GM19023 (cell line): ENCODE results near the gene SP3.

ENCODE experiments used
- ATAC-seq: cut with Tn5 transposase; IDR thresholded peaks from one replicate; pipeline ENCODE4 v1.9.1; 2021; ENCODE audit warnings: mild to moderate bottlenecking, moderate library complexity; ENCODE audit not compliant: unreplicated experiment

Gene SP3

DNA sequence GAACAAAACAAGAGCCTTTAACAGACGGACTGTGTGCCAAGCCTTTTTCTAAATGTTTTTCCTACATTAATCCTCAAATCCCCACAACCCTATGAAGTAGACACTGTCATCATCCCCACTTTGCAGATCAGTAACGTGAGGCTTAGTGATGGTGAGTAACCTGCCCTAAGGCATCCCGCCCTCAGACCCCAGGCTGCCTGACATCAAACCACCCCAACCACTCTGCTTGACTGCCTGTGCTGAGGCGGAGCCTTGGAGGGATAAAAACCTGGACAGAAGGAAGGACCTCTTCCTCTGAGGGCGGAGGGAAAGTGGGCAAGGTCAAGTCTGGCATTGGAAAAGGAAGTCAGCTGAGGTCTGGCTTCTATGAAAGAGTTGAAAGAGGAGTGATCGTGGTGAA lies 104.6 kb downstream of the SP3 start:
- ATAC-seq = no peak

DNA sequence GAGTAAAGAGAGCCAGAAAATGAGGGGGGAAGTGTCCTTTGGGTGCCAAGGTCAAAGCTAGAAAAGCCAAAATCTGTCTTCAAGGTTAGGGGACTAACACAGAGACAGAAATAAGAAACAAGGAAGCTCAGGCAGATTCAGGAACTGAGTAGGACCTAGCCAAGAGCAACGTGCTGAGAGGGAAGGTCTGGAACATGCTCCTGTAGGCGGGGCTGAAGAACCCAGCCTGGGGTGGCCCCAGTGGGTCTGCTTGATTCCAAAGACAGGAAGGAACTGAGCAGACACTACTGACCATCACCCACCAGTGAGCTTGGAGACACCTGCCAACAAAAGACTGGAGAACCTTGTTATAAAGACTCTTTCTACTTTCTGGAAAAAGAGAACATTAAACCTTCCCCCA lies 105.1 kb downstream of the SP3 start:
- ATAC-seq = no peak

DNA sequence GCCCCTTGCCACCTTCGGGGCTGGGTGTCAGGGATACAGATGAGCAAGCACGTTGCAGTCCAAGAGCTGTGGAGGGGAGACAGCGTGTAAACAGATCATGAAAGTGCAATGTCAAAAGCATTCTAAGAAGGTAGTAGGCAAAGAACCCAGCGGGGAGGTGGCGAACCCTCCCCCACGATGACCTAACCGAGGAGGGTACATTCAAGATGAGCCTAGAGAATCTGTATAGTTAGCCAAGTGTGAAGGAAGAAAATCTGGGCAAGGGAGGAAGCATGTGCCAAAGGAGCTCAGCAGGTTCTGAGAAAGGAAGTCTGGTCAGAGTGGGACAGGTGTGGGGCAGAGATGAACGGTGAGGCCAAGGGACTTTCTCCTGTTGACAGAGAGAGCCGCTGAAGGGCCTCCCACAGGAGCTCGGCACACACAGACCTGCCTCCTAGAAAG lies 106.9 kb downstream of the SP3 start:
- no peak for ATAC-seq
